ENCODE measurements around the gene CA10.

Gene CA10

GRCh38 chr17:51668155-51668962, 490.2 kb downstream of the CA10 start:
- no peak for DNase-seq

GRCh38 chr17:51667706-51668083, 490.8 kb downstream of the CA10 start:
- no peak for DNase-seq

- DNase-seq: no peak
Observed at GRCh38 chr17:51666971-51667705, 491.4 kb downstream of the CA10 start.

- DNase-seq: no peak
Observed at GRCh38 chr17:51662204-51663056, 496.1 kb downstream of the CA10 start.

GRCh38 chr17:51661403-51661802, 497.1 kb downstream of the CA10 start:
- no peak for DNase-seq

GRCh38 chr17:51660266-51660665, 498.2 kb downstream of the CA10 start:
- no peak for DNase-seq

GRCh38 chr17:51657224-51657623, 501.3 kb downstream of the CA10 start:
- no peak for DNase-seq

GRCh38 chr17:51653878-51654277, 504.6 kb downstream of the CA10 start:
- DNase-seq: peak; percentile 90

- DNase-seq: no peak
Observed at GRCh38 chr17:51652529-51652928, 506.0 kb downstream of the CA10 start.

- no peak for DNase-seq
Observed at GRCh38 chr17:51651513-51652298, 506.8 kb downstream of the CA10 start.

- DNase-seq: no peak
Observed at GRCh38 chr17:51650772-51651171, 507.7 kb downstream of the CA10 start.

GRCh38 chr17:51650202-51650601, 508.3 kb downstream of the CA10 start:
- no peak for DNase-seq

- DNase-seq: no peak
Observed at GRCh38 chr17:51647826-51648225, 510.7 kb downstream of the CA10 start.

- DNase-seq: no peak
Observed at GRCh38 chr17:51647067-51647466, 511.4 kb downstream of the CA10 start.

GRCh38 chr17:51646539-51646938, 512.0 kb downstream of the CA10 start:
- DNase-seq: no peak

- DNase-seq: no peak
Observed at GRCh38 chr17:51645056-51645455, 513.5 kb downstream of the CA10 start.

GRCh38 chr17:51643702-51644490, 514.6 kb downstream of the CA10 start:
- no peak for DNase-seq

GRCh38 chr17:51642029-51642428, 516.5 kb downstream of the CA10 start:
- no peak for DNase-seq

GRCh38 chr17:51640108-51640622, 518.3 kb downstream of the CA10 start:
- DNase-seq: no peak

- DNase-seq: no peak
Observed at GRCh38 chr17:51638971-51639370, 519.5 kb downstream of the CA10 start.

GRCh38 chr17:51636291-51636690, 522.2 kb downstream of the CA10 start:
- no peak for DNase-seq
